ENCODE data around the gene JAZF1. TPM values are rescaled to one million over a fixed set of nuclear protein-coding genes. Genes with fewer than 3 reads are reported as not detected.

Gene JAZF1
- total RNA-seq, 1 experiment from 2014 or later: 0.95 TPM

DNA sequence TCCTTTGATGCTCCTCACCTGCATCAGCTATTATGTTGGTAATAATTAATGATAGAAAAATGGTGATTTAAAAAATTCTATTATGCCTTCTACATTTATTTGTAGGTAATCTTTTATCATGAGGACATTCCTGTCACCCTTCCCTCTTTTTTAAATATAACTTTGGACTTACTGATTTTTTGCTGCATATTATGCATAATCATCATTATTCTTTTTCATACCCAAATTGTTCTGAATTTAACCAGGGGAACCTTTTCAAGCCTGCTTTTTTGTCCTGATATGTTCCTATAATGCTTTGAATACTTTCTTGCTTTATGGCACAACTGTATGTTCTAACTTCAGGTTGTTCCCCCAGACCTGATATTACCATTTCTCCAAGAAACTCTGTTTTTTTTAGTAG, 392.2 kb downstream of the JAZF1 start:
- Mint-ChIP-seq H3K9me3 (ENCODE audit: unreplicated experiment) (no peaks in the 10 kb centered on the region), H3K36me3 (ENCODE audit: insufficient read depth, unreplicated experiment) (peaks cover 15% of the 10 kb centered on the region), H3K4me3 (ENCODE audit: unreplicated experiment) (no peak overlapping the region), H3K27me3 (ENCODE audit: insufficient read depth, unreplicated experiment) (no peaks in the 10 kb centered on the region), H3K27ac (ENCODE audit: unreplicated experiment) (no peak overlapping the region), H3K4me1 (ENCODE audit: low read depth, unreplicated experiment) (peaks cover 6% of the 10 kb centered on the region)
- no TSS peak for BruUV-seq (replicated peaks)
- CTCF ChIA-PET: no interaction called here
- H3K27me3 ChIP-seq (replicated peaks; ENCODE audit: control insufficient read depth, insufficient read depth, low read length): no peaks in the 10 kb centered on the region
- no peaks in the 10 kb centered on the region for H3K9me3 ChIP-seq
- POLR2A ChIA-PET: no interaction called here
- no peak for DNase-seq
- no peak overlapping the region for H3K4me3 ChIP-seq (ENCODE audit: low read depth, low read length)
- TF ChIP-seq, protein P1, sequence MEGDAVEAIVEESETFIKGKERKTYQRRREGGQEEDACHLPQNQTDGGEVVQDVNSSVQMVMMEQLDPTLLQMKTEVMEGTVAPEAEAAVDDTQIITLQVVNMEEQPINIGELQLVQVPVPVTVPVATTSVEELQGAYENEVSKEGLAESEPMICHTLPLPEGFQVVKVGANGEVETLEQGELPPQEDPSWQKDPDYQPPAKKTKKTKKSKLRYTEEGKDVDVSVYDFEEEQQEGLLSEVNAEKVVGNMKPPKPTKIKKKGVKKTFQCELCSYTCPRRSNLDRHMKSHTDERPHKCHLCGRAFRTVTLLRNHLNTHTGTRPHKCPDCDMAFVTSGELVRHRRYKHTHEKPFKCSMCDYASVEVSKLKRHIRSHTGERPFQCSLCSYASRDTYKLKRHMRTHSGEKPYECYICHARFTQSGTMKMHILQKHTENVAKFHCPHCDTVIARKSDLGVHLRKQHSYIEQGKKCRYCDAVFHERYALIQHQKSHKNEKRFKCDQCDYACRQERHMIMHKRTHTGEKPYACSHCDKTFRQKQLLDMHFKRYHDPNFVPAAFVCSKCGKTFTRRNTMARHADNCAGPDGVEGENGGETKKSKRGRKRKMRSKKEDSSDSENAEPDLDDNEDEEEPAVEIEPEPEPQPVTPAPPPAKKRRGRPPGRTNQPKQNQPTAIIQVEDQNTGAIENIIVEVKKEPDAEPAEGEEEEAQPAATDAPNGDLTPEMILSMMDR (IDR thresholded peaks at IDR 0.05; ENCODE audit: insufficient read depth in 1 of 2, low read depth in 1 of 2, low read length in 1 of 2, severe bottlenecking in 1 of 2, unreplicated experiment in 1 of 2): no peak
- intact Hi-C loops (cut with micrococcal nuclease; ENCODE audit: unreplicated experiment): no loop called here
- H3K36me3 ChIP-seq (ENCODE audit: control insufficient read depth, insufficient read depth, low read length): peaks cover 2% of the 10 kb centered on the region; the same call in 1 of the 2 replicates
- peaks cover 7% of the 10 kb centered on the region; the same call in 1 of the 2 replicates for H3K4me1 ChIP-seq

DNA sequence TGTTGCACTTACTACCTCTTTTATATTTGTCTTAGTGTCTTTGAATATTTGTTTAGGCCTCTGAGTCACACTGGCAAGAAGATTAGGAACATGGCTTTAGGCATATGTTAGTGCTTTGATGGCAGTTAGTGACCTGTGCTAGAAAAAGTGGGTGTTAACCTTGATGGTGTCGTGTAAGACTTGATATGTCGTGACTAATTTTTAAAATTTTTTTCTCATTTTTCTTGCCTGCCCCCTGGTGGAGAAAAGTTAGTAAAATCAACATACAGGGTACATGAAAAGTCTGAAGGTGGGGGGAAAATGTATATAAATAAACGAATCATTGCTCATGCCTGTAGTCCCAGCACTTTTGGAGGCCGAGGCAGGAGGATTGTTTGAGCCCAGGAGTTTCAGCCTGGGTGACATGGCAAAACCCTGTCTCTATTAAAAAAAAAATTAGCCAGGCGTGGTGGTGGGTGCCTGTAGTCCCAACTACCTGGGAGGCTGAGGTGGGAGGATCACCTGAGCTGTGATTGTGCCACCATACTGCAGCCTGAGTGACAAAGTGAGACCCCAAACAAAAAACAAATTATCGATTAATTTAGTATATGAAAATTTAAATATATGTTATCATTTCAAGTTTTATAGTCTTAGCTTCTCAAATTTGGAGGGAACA, 396.1 kb downstream of the JAZF1 start:
- peak in 1 of 2 experiments; percentile 62 for DNase-seq
- peaks cover 2% of the 10 kb centered on the region; the same call in 1 of the 2 replicates for H3K36me3 ChIP-seq (ENCODE audit: control insufficient read depth, insufficient read depth, low read length)
- H3K4me3 ChIP-seq (ENCODE audit: low read depth, low read length): no peak overlapping the region
- Mint-ChIP-seq H3K4me3 (ENCODE audit: unreplicated experiment) (no peak overlapping the region), H3K36me3 (ENCODE audit: insufficient read depth, unreplicated experiment) (peaks cover 6% of the 10 kb centered on the region), H3K27ac (ENCODE audit: unreplicated experiment) (no peak overlapping the region), H3K9me3 (ENCODE audit: unreplicated experiment) (no peaks in the 10 kb centered on the region), H3K27me3 (ENCODE audit: insufficient read depth, unreplicated experiment) (no peaks in the 10 kb centered on the region), H3K4me1 (ENCODE audit: low read depth, unreplicated experiment) (peaks cover 6% of the 10 kb centered on the region)
- ChIA-PET POLR2A (no interaction called here), CTCF (no interaction called here)
- no peaks in the 10 kb centered on the region for H3K27me3 ChIP-seq (replicated peaks; ENCODE audit: control insufficient read depth, insufficient read depth, low read length)
- no peaks in the 10 kb centered on the region for H3K9me3 ChIP-seq
- intact Hi-C loops (cut with micrococcal nuclease; ENCODE audit: unreplicated experiment): loop anchor here (2.0 to 5.0 kb wide), 2 partner anchors 40 to 587 kb away; no protein-coding TSS in a partner anchor
- H3K4me1 ChIP-seq: peaks cover 7% of the 10 kb centered on the region; the same call in 1 of the 2 replicates
- BruUV-seq (replicated peaks): no TSS peak
- TF ChIP-seq, protein P1 (IDR thresholded peaks at IDR 0.05; ENCODE audit: insufficient read depth in 1 of 2, low read depth in 1 of 2, low read length in 1 of 2, severe bottlenecking in 1 of 2, unreplicated experiment in 1 of 2): peak; percentile 55 to 74

DNA sequence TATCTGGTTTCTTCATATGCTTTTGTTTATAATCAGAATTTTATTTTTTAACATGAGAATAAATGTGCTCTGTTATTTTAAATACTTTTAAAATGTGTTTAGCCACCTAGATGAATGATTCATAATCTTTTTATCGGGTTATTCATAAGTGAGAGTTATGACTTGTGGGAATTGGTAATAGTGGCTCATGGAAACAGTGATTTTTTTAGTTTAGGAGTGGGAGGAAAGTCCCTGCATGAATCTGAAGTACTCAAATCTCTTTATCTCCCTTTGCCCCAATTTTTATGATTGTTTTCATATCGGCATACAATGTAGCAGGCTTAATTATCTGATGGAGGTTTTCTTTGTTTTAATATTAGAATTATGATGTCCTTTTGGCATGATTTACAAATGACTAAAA, 397.7 kb downstream of the JAZF1 start:
- no peak overlapping the region for H3K27ac Mint-ChIP-seq (ENCODE audit: unreplicated experiment)
- Histone ChIP-seq H3K36me3 (ENCODE audit: control insufficient read depth, insufficient read depth, low read length) (peaks cover 2% of the 10 kb centered on the region; the same call in 1 of the 2 replicates), H3K27me3 (replicated peaks; ENCODE audit: control insufficient read depth, insufficient read depth, low read length) (no peaks in the 10 kb centered on the region), H3K4me1 (peaks cover 7% of the 10 kb centered on the region; the same call in 1 of the 2 replicates), H3K9me3 (no peaks in the 10 kb centered on the region), H3K4me3 (ENCODE audit: low read depth, low read length) (no peak overlapping the region)
- H3K9me3 Mint-ChIP-seq (ENCODE audit: unreplicated experiment): no peaks in the 10 kb centered on the region
- TF ChIP-seq, protein P1 (IDR thresholded peaks at IDR 0.05; ENCODE audit: insufficient read depth in 1 of 2, low read depth in 1 of 2, low read length in 1 of 2, severe bottlenecking in 1 of 2, unreplicated experiment in 1 of 2): no peak
- no peak overlapping the region for H3K4me3 Mint-ChIP-seq (ENCODE audit: unreplicated experiment)
- CTCF ChIA-PET: no interaction called here
- no TSS peak for BruUV-seq (replicated peaks)
- POLR2A ChIA-PET: no interaction called here
- intact Hi-C loops (cut with micrococcal nuclease; ENCODE audit: unreplicated experiment): loop anchor here (5.0 kb wide), 1 partner anchor 586 kb away; no protein-coding TSS in a partner anchor
- peaks cover 6% of the 10 kb centered on the region for H3K4me1 Mint-ChIP-seq (ENCODE audit: low read depth, unreplicated experiment)
- H3K27me3 Mint-ChIP-seq (ENCODE audit: insufficient read depth, unreplicated experiment): no peaks in the 10 kb centered on the region
- DNase-seq: no peak
- peaks cover 6% of the 10 kb centered on the region for H3K36me3 Mint-ChIP-seq (ENCODE audit: insufficient read depth, unreplicated experiment)
